Germinal center (tissue), 1 donor: ENCODE results near the gene IMPG1.

Experiments
- DNase-seq: peaks from one replicate; pipeline ENCODE4 v3.0.0; 2012; ENCODE audit warnings: mixed read lengths, low spot score

Gene IMPG1

GRCh38 chr6:75892384-75892783 is 180.1 kb downstream of the IMPG1 start:
- no peak for DNase-seq

- DNase-seq = no peak
Observed at GRCh38 chr6:75884822-75885221, 187.6 kb downstream of the IMPG1 start.

- no peak for DNase-seq
Observed at GRCh38 chr6:75882734-75883133, 189.7 kb downstream of the IMPG1 start.

- no peak for DNase-seq
Observed at GRCh38 chr6:75880305-75880704, 192.2 kb downstream of the IMPG1 start.

- DNase-seq = no peak
Observed at GRCh38 chr6:75876152-75876551, 196.3 kb downstream of the IMPG1 start.

GRCh38 chr6:75874224-75874623 is 198.2 kb downstream of the IMPG1 start:
- no peak for DNase-seq
